GM12872 (cell line): ENCODE results near the gene ACAD10.

ENCODE experiments used
- TF ChIP-seq, protein P1 (sequence below): IDR thresholded peaks from 3 replicates; pipeline ENCODE4 v1.5.1; 2011; ENCODE audit warnings: low read depth, mild to moderate bottlenecking, low read length, moderate library complexity; ENCODE audit not compliant: insufficient read depth

The ACAD10 gene

GRCh38 chr12:111692575-111693210 is 6.8 kb downstream of the ACAD10 start:
- TF ChIP-seq, protein P1, sequence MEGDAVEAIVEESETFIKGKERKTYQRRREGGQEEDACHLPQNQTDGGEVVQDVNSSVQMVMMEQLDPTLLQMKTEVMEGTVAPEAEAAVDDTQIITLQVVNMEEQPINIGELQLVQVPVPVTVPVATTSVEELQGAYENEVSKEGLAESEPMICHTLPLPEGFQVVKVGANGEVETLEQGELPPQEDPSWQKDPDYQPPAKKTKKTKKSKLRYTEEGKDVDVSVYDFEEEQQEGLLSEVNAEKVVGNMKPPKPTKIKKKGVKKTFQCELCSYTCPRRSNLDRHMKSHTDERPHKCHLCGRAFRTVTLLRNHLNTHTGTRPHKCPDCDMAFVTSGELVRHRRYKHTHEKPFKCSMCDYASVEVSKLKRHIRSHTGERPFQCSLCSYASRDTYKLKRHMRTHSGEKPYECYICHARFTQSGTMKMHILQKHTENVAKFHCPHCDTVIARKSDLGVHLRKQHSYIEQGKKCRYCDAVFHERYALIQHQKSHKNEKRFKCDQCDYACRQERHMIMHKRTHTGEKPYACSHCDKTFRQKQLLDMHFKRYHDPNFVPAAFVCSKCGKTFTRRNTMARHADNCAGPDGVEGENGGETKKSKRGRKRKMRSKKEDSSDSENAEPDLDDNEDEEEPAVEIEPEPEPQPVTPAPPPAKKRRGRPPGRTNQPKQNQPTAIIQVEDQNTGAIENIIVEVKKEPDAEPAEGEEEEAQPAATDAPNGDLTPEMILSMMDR: peak; percentile 49

DNA sequence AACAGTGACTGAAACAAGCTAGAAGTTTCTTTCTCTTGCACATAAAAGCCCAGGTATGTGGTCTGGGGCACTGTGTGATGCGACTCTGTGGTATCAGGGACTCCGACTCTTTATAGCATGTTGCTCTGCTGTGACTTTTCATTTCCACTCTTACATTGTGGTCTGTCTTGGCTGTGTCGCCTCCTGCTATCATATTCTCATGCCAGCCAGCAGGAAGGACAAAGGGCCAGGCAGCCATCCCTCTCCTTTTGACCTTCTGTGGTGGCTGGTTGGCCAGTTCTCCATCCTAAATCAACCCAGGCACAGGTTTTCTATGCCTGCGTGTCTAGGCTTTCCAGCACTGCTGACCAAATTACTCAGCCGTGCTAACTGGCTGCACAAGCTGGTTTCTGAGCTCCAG is 8.0 kb downstream of the ACAD10 start:
- TF ChIP-seq, protein P1: no peak

GRCh38 chr12:111699962-111700361 is 14.1 kb downstream of the ACAD10 start:
- TF ChIP-seq, protein P1: no peak

DNA sequence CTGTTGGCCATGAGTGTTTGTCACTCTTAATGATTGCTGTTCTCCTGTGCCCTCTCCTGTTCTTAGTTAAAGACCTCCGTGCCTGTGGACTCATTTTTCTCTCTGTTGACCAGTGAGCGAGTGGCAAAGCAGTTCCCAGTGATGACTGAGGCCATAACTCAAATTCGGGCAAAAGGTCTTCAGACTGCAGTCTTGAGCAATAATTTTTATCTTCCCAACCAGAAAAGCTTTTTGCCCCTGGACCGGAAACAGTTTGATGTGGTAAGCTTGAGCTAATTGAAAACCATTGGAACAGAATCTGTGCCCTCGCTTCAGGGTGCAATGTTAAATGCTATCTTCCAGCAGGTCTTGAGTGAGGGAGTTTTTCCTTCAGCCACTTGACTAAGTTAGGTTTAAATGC is 19.8 kb downstream of the ACAD10 start:
- TF ChIP-seq, protein P1: no peak

GRCh38 chr12:111706145-111706544 is 20.3 kb downstream of the ACAD10 start:
- TF ChIP-seq, protein P1: no peak

DNA sequence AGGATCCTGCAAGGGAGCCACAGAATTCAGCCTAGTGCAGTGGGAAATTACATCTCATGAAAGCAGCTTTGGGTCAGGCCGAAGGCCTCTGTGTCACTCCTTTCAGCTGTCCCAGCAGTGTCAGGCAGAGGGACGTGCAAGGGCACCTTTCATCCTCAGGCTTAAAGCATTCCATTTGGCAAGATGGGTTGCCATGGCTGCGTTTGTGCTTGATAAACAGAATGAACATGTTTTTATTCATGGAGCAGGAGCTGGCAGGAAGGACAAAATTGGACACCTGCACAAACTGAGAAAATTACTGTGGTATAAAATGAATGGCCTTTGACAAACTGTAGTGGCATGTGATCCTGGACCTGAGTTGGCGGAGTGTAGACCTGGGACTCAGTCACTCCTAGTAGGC is 29.4 kb downstream of the ACAD10 start:
- TF ChIP-seq, protein P1: no peak

DNA sequence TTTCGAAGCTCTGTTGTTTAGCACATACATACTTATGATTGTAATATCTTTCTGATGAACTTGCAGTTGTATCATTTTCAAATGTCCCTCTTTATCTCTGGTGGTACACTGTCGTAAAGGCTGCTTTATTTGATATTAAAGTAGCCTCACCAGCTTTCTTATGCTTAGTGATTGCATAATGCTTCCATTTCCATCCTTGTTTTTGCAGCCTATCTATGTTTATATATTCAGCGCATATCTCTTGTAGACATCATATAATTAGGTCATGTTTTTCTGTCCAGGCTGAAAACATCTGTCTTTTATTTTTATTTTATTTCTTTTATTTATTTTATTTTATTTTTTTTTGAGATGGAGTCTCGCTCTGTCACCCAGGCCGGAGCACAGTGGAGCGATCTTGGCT is 34.6 kb downstream of the ACAD10 start:
- TF ChIP-seq, protein P1: no peak
